Bone marrow (tissue), 2 donors: Measurements from ENCODE around the gene SCNN1B.
"Not testable (repeated sequence)": the region's sequence is repeated elsewhere in the genome, so short reads cannot be mapped to it uniquely, and the experiment has no call there.

Source experiments
- DNase-seq, 2 donors: peaks; one replicate each; lab custom pipeline; 2025; lab: John Stamatoyannopoulos, UW

SCNN1B gene

DNA sequence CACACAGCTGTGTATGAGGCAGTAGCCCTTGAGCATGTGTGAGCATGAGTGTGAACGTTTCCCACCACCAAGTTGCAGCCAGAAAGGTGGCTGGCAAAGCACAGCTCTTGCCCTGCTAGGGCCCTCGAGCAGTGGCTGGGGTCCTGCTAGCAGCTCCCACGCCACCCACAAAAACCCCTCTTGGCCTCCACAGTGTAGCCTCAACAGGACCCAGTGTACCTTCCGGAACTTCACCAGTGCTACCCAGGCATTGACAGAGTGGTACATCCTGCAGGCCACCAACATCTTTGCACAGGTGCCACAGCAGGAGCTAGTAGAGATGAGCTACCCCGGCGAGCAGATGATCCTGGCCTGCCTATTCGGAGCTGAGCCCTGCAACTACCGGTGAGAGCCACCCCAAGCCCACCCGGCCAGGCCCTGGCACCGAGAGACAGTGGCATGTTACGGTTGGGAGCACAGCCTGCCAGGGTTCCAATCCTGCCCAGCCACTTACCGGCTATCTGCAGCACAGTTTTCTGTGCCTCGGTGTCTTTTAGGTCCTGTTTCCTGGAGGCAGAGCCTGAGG, 53.1 kb downstream of the SCNN1B start:
- DNase-seq: no peak

DNA sequence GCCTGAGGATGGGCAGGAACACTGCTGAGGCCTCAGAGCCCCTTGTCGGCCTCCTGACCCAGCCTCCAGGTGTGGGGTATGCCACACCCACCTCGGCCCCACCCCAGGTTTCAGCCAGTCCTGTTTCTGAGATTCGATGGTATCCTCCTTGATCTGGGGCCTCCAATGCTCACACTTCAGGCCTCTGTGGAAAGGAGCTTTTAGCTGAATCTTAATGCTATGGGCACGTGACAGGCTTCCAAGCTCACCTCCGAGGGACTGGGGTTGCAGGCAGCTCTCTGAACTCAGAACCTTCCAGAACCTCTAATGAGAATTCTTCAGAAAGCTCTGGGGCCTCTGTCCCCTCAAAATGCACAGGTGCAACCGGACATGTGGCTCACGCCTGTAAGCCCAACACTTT, 54.8 kb downstream of the SCNN1B start:
- DNase-seq: no peak

DNA sequence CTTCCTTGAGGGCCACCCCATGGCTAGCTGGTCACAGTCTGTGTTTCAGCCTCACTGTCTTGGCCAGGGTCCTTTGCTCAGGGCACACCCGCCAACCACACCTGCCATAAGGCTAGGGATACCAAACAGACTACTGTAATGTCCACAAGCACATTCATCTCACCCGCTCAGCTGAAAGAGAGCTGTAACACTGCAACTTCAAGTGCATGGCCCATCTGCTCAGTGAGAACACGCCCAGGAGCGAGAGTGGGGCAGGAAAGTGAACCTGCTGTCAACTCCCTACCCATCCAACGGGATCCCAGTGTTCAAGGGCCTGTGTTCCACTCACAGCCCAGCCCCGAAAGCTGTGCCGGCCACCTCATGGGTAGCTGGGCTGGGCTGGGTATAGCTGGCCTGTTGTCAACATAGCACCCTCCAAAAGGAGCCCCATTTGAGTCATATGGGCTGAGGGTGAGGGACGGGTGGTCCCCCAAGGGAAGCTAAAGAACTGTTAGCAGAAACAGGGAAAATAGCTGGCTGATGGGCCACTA, 55.7 kb downstream of the SCNN1B start:
- no peak for DNase-seq

DNA sequence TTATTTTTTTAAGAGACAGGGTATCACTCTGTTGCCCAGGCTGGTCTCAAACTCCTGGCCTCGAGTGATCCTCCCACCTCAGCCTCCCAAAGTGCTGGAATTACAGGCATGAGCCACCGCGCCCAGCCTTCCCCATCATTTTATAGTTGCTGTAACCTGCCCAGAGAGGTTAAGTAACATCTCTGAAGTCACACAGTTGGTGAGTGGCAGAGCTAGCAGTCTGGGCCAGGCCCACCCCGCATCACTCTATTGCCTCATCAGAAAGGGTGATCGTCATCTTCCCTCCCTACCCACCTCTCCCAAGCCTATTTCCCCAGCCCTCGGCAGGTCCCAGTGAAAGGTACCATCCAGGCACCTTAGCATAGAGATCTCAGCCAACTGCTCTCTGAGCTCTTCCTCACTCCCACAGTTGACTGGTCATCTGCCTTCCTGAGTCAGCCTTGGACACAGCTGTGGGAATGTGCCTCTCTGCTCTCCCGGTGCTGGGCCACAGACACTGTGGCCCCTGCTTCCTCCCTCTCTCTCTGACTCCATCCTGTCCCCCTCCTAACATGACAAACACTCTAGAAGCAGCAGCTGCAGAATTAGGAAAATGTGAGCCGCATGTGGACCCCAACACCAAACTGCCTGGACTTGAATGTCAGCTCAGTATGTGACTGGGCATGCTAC, 57.1 kb downstream of the SCNN1B start:
- DNase-seq: no peak

DNA sequence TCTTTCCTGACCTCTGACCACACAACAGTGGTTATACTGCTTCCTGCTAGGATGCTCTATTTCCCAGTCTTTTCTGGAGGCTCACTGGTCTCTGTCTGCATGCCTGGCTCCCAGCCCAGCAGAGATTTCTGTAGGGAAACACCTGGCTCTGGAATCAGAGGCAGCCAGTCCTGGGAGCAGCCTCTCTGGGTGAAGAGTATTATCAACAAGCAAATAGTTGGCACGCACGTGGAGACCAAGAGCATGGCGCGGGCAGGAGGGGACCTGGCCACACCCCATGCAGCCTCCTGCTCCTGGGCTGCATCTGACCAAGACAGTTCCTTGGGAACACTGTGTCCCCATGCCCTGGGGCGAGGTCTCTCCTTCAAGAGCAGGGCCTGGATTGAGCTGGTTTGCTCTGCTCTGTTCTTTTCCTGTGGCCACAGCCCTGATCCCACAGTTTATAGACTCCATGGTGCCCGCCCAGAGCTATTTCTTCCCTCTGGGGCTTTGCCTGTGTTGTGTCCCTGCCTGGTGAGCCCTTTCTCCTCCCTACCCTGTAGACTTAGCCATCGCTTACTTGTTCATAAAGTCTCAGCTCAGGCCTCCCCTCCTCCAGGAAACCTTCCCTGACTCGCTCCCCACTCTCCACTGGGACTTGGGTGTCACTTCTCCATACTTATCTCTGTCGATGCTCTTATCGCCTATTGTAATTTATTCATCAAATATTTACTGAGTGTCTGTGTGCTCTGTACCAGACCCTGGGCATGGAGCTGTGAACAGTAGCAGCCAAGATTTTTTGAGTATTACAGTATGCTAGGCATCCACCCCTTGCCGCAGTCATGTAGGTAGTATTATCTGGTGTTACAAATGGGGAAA, 60.6 kb downstream of the SCNN1B start:
- DNase-seq: no peak

DNA sequence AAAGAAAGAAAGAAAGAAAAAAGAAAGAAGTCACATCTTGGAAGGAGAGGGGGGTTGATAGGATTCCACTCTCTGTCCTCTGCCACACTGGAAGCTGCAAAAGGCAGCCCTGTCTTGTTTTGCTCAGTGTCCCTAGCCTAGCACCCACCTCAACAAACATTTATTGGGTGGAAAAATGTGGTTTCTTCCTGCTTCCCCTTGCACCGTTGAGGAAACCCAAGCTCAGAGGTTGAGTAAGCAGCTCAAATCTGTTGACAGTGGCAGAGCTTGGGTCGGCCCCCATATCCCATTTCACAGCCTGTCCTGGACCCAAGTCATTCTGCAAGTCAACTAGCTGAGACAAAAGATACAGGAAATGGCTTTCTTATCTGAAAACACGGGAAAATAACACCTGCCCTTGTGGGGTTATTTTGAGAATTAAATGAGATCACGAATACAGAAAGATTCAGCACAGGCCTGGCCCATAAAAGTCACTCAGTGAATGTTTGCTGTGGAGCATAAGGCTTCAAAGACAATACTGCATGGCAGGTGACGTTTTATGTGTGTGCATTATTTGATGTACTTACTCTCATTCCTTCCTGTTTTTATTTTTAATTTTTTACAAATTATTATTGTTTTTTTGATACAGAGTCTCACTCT, 63.6 kb downstream of the SCNN1B start:
- no peak for DNase-seq

DNA sequence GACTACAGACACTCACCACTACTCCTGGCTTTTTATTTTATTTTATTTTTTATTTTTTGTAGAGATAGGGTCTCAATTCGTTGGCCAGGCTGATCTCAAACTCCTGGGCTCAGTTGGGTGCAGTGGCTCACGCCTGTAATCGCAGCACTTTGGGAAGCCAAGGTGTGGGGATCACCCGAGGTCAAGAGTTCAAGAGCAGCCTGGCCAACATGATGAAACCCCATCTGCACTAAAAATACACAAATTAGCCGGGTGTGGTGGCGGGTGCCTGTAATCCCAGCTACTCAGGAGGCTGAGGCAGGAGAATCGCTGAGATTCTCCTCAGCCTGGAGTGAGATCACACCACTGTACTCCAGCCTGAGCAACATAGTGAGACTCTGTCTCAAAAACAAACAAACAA, 64.2 kb downstream of the SCNN1B start:
- DNase-seq: not testable (repeated sequence)

GRCh38 chr16:23367564-23367963, 65.5 kb downstream of the SCNN1B start:
- no peak for DNase-seq

DNA sequence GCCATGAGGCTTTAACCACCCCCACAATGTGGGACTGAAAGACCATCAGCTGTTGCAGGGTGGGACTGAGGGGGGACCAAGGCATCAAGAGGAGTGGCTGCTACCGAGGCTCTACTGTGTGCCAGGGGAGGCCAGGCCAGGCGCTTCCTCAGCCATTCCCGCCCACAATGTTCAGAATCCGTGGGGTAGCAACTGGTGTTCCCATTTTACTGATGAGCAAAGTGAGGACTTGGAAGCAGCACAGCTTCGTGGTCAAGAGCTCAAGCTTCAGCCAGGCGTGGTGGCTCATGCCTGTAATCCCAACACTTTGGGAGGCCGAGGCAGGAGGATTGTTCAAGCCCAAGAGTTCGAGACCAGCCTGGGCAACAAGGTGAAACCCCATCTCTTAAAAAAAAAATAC, 65.9 kb downstream of the SCNN1B start:
- DNase-seq: no peak

DNA sequence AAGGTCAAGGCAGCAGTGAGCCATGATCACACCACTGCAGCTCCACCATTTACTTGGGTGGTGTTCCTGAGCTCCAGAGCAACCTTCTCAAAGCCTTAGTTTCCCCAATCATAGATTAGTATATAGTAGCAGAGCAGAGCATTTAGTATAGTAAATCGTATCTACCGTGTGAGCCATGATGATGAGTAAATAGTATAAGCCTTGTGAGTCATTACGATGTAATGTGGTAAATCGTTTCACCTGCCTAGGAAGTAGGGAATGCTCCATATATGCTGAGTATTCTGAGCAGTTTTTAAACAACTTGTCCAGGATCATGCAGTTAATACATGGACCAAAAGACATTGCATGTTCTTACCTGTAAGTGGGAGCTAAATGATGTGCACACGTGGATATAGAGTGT, 66.4 kb downstream of the SCNN1B start:
- DNase-seq: no peak

- DNase-seq: no peak
Observed at GRCh38 chr16:23369416-23369815, 67.3 kb downstream of the SCNN1B start.

- DNase-seq: no peak
Observed at GRCh38 chr16:23371368-23371767, 69.3 kb downstream of the SCNN1B start.

DNA sequence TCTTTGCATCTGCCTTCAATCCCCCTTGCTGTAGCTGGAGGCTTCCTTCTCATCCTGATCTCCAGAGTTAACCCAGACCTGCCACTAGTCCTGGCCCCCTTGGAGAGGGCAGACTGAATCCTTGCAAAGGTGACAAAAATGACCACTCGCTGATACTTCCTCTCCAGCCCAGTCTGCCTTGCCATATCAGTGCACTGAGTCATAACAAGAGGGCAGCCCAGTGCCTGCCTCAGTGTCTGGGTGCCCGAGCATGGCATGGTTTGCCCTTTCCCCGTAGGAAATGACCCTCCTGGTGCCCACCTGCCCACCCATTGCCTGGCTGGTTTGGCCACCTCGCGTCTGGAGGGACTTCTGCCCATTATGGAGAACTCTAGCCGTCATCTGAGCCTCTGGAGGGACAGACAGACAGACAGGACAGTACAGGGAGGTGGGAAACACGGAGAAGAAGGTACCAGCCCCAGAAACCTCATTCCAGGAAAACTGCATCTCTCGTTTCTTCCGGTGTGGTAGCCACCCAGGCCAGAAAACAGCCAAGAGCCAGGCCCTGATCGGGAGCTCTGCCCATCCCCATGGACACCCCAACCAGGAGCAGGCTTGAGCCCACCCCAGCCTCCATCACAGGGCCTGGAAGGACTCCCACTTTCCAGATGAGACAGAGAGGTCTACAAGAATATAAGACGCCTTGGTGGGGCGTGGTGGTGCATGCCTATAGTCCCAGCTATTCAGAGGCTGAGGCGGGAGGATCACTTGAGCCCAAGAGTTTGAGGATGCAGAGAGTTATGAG, 71.5 kb downstream of the SCNN1B start:
- DNase-seq: no peak

DNA sequence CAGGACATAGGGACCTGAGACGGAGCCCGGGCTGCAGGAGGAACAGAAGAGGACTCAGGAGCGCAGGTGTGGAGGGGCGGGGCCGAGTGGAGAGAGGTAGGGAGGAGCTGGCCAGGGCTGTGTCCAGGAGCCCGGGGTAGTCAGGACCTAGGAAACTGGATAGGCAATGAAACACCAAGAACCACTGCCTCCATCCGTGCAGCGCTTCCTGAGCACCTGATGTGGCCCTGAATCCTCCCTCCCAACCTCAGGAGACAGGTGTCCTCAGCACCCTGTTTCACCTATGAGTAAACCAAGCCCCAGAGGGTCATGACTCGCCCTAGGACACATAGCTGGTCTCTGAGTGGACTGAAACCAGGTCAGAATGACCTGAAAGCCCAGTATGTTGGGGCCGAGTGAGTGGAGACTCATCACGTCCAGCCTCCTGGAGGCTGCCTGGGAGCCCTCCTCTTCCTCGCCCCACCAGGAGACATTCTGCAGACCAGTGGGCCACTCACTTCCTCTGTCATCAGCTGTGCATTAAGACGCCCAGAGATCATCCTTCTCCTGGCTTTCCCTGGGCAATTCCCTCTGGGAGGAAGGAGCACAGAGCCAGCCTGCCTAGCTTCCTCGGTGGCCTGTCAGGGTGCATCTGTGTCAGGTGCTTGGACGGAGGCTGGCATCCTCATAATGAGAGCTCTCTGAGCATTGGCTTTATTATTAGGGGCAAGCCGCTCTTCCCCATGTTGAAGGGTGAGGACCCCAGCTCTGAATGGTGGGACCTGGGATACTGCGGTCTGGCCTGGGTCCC, 72.8 kb downstream of the SCNN1B start:
- no peak for DNase-seq

DNA sequence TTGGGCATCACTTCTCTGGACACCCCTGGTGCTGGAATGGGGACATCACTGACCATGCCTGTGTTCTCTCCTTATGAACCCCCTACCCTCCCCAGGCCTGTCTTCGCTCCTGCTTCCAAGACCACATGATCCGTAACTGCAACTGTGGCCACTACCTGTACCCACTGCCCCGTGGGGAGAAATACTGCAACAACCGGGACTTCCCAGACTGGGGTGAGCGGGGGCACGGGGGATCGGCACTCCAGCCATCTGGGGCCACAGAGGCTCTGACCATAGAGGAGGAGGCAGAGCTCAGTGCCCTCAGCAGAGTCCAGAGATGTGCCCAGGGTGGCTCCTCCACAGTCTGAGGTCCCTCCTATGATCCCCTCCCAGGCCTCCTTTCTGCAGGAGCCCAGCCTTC, 73.5 kb downstream of the SCNN1B start:
- no peak for DNase-seq

GRCh38 chr16:23377071-23377931, 75.2 kb downstream of the SCNN1B start:
- DNase-seq: no peak

DNA sequence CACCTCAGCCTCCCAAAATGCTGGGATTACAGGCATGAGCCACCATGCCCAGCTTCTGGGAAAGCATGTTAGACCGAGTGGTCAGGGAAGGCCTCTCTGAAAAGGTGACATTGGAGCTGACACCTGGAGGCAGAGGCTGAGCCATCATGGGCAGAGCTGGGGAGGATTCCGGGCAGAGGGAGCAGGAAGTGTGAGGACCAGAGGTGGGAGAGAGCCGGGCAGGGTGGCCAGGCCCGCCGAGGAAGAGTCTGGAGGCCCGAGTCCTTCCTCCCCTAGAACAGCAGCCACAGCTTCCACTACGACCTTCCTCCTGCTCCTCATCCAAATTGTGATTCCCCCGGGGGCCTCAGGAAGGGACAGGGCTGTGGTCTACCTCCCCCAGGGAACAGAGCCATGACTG, 76.2 kb downstream of the SCNN1B start:
- no peak for DNase-seq

GRCh38 chr16:23378921-23379320, 76.8 kb downstream of the SCNN1B start:
- DNase-seq: no peak

GRCh38 chr16:23379707-23380106, 77.6 kb downstream of the SCNN1B start:
- no peak for DNase-seq

- DNase-seq: no peak
Observed at GRCh38 chr16:23380501-23380951, 78.4 kb downstream of the SCNN1B start.
